Keratinocyte (primary cell): ENCODE measurements around the gene PRKN.

ENCODE experiments used
- CTCF ChIP-seq, 3 experiments: IDR thresholded peaks in 1 of 3; conservative IDR thresholded peaks in 1 of 3; optimal IDR thresholded peaks in 1 of 3; 2 replicates in 2 of 3; 3 replicates in 1 of 3; pipeline versions ENCODE3 to v1.5.1; 2011; ENCODE audit warnings: low read length in 3 of 3, mild to moderate bottlenecking in 3 of 3, moderate library complexity in 2 of 3, control low read depth in 1 of 3, inconsistent platforms in 1 of 3; ENCODE audit not compliant: insufficient read depth in 2 of 3; ENCODE audit errors: extremely low read depth in 1 of 3
- EZH2 ChIP-seq: IDR thresholded peaks from one replicate; pipeline ENCODE4 v1.6.1; 2012; ENCODE audit warnings: inconsistent platforms, mild to moderate bottlenecking, low read length, moderate library complexity

GRCh38 chr6:162543221-162543620, 184.3 kb downstream of the PRKN start:
- TF ChIP-seq CTCF (optimal IDR thresholded peaks at IDR 0.05 in 1 of 3, IDR thresholded peaks at IDR 0.05 in 1 of 3, conservative IDR thresholded peaks at IDR 0.05 in 1 of 3; ENCODE audit: extremely low read depth in 1 of 3, insufficient read depth in 2 of 3, low read length in 3 of 3), result no peak
- TF ChIP-seq EZH2, result no peak
